ENCODE results near the gene RIN3.

The RIN3 gene

GRCh38 chr14:92581966-92582566, 68.5 kb downstream of the RIN3 start:
- Histone ChIP-seq H3K36me3 (ENCODE audit: control insufficient read depth, insufficient read depth, low read length) (no peaks in the 10 kb centered on the region), H3K4me3 (ENCODE audit: low read length) (no peak overlapping the region), H3K9me3 (ENCODE audit: control insufficient read depth, low read length) (no peaks in the 10 kb centered on the region), H3K4me1 (ENCODE audit: control insufficient read depth, insufficient read depth, low read length) (no peaks in the 10 kb centered on the region), H3K27me3 (ENCODE audit: control insufficient read depth, insufficient read depth, low read length) (no peaks in the 10 kb centered on the region), H3K9ac (ENCODE audit: low read length) (no peak overlapping the region)

- Histone ChIP-seq H3K36me3 (ENCODE audit: control insufficient read depth, insufficient read depth, low read length) (no peaks in the 10 kb centered on the region), H3K4me3 (ENCODE audit: low read length) (no peak overlapping the region), H3K4me1 (ENCODE audit: control insufficient read depth, insufficient read depth, low read length) (no peaks in the 10 kb centered on the region), H3K27me3 (ENCODE audit: control insufficient read depth, insufficient read depth, low read length) (no peaks in the 10 kb centered on the region), H3K9me3 (ENCODE audit: control insufficient read depth, low read length) (no peaks in the 10 kb centered on the region), H3K9ac (ENCODE audit: low read length) (no peak overlapping the region)
Measured at GRCh38 chr14:92582706-92583452, 69.3 kb downstream of the RIN3 start.

GRCh38 chr14:92584220-92584619, 70.6 kb downstream of the RIN3 start:
- Histone ChIP-seq H3K27me3 (ENCODE audit: control insufficient read depth, insufficient read depth, low read length) (no peaks in the 10 kb centered on the region), H3K9ac (ENCODE audit: low read length) (no peak overlapping the region), H3K4me3 (ENCODE audit: low read length) (no peak overlapping the region), H3K36me3 (ENCODE audit: control insufficient read depth, insufficient read depth, low read length) (no peaks in the 10 kb centered on the region), H3K9me3 (ENCODE audit: control insufficient read depth, low read length) (no peaks in the 10 kb centered on the region), H3K4me1 (ENCODE audit: control insufficient read depth, insufficient read depth, low read length) (no peaks in the 10 kb centered on the region)

DNA sequence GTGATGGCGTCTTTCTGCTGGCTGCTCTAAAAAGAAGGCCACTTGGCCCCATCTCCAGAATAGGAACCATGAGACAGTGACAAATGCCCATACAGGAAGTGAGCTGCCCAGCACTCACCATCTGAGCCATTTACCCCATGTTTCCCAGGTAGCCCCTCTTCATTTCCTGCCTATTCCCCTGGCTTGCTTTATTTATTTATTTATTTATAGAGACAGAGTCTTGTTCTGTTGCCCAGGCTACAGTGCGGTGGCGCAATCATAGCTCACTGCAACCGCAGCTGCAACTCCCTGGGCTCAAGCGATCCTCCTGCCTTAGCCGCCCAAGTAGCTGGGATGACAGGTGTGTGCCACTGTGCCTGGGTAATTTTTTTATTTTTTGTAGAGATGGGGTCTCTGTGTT, 71.2 kb downstream of the RIN3 start:
- no peak overlapping the region for H3K9ac ChIP-seq (ENCODE audit: low read length)
- H3K36me3 ChIP-seq (ENCODE audit: control insufficient read depth, insufficient read depth, low read length), result no peaks in the 10 kb centered on the region
- H3K9me3 ChIP-seq (ENCODE audit: control insufficient read depth, low read length), result no peaks in the 10 kb centered on the region
- no peak overlapping the region for H3K4me3 ChIP-seq (ENCODE audit: low read length)
- no peaks in the 10 kb centered on the region for H3K27me3 ChIP-seq (ENCODE audit: control insufficient read depth, insufficient read depth, low read length)
- H3K4me1 ChIP-seq (ENCODE audit: control insufficient read depth, insufficient read depth, low read length), result no peaks in the 10 kb centered on the region

GRCh38 chr14:92585981-92586937, 72.7 kb downstream of the RIN3 start:
- Histone ChIP-seq H3K27me3 (ENCODE audit: control insufficient read depth, insufficient read depth, low read length) (no peaks in the 10 kb centered on the region), H3K4me3 (ENCODE audit: low read length) (no peak overlapping the region), H3K9ac (ENCODE audit: low read length) (no peak overlapping the region), H3K9me3 (ENCODE audit: control insufficient read depth, low read length) (no peaks in the 10 kb centered on the region), H3K4me1 (ENCODE audit: control insufficient read depth, insufficient read depth, low read length) (no peaks in the 10 kb centered on the region), H3K36me3 (ENCODE audit: control insufficient read depth, insufficient read depth, low read length) (no peaks in the 10 kb centered on the region)

GRCh38 chr14:92586963-92587699, 73.5 kb downstream of the RIN3 start:
- Histone ChIP-seq H3K27me3 (ENCODE audit: control insufficient read depth, insufficient read depth, low read length) (no peaks in the 10 kb centered on the region), H3K4me1 (ENCODE audit: control insufficient read depth, insufficient read depth, low read length) (no peaks in the 10 kb centered on the region), H3K9ac (ENCODE audit: low read length) (no peak overlapping the region), H3K36me3 (ENCODE audit: control insufficient read depth, insufficient read depth, low read length) (no peaks in the 10 kb centered on the region), H3K4me3 (ENCODE audit: low read length) (no peak overlapping the region), H3K9me3 (ENCODE audit: control insufficient read depth, low read length) (no peaks in the 10 kb centered on the region)

- H3K4me1 ChIP-seq (ENCODE audit: control insufficient read depth, insufficient read depth, low read length), result no peaks in the 10 kb centered on the region
- no peak overlapping the region for H3K9ac ChIP-seq (ENCODE audit: low read length)
- no peaks in the 10 kb centered on the region for H3K36me3 ChIP-seq (ENCODE audit: control insufficient read depth, insufficient read depth, low read length)
- H3K27me3 ChIP-seq (ENCODE audit: control insufficient read depth, insufficient read depth, low read length), result no peaks in the 10 kb centered on the region
- H3K9me3 ChIP-seq (ENCODE audit: control insufficient read depth, low read length), result no peaks in the 10 kb centered on the region
- H3K4me3 ChIP-seq (ENCODE audit: low read length), result no peak overlapping the region
Measured at GRCh38 chr14:92587700-92588085, 74.1 kb downstream of the RIN3 start.

DNA sequence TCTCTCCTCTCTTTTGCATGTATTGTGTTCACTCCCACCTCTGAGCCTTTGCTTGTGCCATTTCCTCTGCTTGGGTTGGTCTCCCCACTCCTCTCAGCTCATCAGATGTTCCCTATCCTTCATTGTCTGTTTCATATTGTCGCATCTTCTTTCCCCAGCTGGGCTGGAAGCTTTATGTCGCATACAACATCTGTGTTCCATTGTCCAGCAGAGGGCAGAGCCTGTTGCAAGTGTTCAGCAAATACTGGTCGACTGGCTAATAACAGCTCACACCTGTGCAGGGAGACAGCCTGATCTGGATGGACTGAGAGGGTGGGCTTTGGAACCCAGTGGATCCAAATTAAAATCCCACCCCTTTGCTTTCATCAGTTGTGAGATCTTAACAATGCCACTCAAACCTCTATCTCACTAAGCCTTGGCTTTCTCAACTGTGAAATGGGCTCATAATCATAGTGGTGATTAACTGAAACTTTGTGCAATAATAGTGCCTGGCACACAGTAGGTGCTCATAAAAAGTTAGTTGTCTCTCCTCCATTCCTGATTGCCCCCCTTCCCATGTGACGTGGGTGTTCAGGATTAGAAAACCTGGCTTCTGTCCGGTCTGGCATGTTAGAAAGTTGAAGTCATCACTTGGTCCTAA, 75.8 kb downstream of the RIN3 start:
- Histone ChIP-seq H3K36me3 (ENCODE audit: control insufficient read depth, insufficient read depth, low read length) (no peaks in the 10 kb centered on the region), H3K9ac (ENCODE audit: low read length) (no peak overlapping the region), H3K4me3 (ENCODE audit: low read length) (no peak overlapping the region), H3K27me3 (ENCODE audit: control insufficient read depth, insufficient read depth, low read length) (no peaks in the 10 kb centered on the region), H3K9me3 (ENCODE audit: control insufficient read depth, low read length) (no peaks in the 10 kb centered on the region), H3K4me1 (ENCODE audit: control insufficient read depth, insufficient read depth, low read length) (no peaks in the 10 kb centered on the region)

DNA sequence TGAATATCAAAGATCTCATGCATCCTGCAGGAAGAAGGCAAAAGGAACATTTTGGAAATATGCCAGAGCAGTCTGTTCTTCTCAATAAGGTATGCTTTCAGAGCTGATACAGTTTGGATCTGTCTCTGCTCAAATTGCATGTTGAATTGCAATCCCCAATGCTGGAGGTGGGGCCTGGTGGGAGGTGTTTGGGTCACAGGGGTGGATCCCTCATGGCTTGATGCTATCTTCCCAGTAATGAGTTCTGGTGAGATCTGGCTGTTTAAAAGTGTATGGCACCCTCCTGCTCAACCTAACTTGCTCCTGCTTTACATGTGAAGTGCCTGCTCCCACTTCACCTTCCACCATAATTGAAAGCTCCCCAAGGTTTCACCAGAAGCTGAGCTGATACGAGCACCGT, 76.6 kb downstream of the RIN3 start:
- Histone ChIP-seq H3K9me3 (ENCODE audit: control insufficient read depth, low read length) (no peaks in the 10 kb centered on the region), H3K4me1 (ENCODE audit: control insufficient read depth, insufficient read depth, low read length) (no peaks in the 10 kb centered on the region), H3K9ac (ENCODE audit: low read length) (no peak overlapping the region), H3K27me3 (ENCODE audit: control insufficient read depth, insufficient read depth, low read length) (no peaks in the 10 kb centered on the region), H3K4me3 (ENCODE audit: low read length) (no peak overlapping the region), H3K36me3 (ENCODE audit: control insufficient read depth, insufficient read depth, low read length) (no peaks in the 10 kb centered on the region)

GRCh38 chr14:92590941-92591340, 77.4 kb downstream of the RIN3 start:
- no peaks in the 10 kb centered on the region for H3K36me3 ChIP-seq (ENCODE audit: control insufficient read depth, insufficient read depth, low read length)
- no peaks in the 10 kb centered on the region for H3K27me3 ChIP-seq (ENCODE audit: control insufficient read depth, insufficient read depth, low read length)
- no peak overlapping the region for H3K4me3 ChIP-seq (ENCODE audit: low read length)
- H3K9ac ChIP-seq (ENCODE audit: low read length), result no peak overlapping the region
- no peaks in the 10 kb centered on the region for H3K9me3 ChIP-seq (ENCODE audit: control insufficient read depth, low read length)
- no peaks in the 10 kb centered on the region for H3K4me1 ChIP-seq (ENCODE audit: control insufficient read depth, insufficient read depth, low read length)

GRCh38 chr14:92591346-92591745, 77.8 kb downstream of the RIN3 start:
- no peaks in the 10 kb centered on the region for H3K36me3 ChIP-seq (ENCODE audit: control insufficient read depth, insufficient read depth, low read length)
- H3K4me3 ChIP-seq (ENCODE audit: low read length), result no peak overlapping the region
- H3K9me3 ChIP-seq (ENCODE audit: control insufficient read depth, low read length), result no peaks in the 10 kb centered on the region
- no peaks in the 10 kb centered on the region for H3K27me3 ChIP-seq (ENCODE audit: control insufficient read depth, insufficient read depth, low read length)
- H3K9ac ChIP-seq (ENCODE audit: low read length), result no peak overlapping the region
- no peaks in the 10 kb centered on the region for H3K4me1 ChIP-seq (ENCODE audit: control insufficient read depth, insufficient read depth, low read length)

All from mucosa of stomach (tissue), 1 donor.